ENCODE results near the gene TLE4. TPM values are rescaled to one million over a fixed set of nuclear protein-coding genes. Genes with fewer than 3 reads are reported as not detected.

The TLE4 gene
- total and polyA plus RNA-seq, 4 experiments from 2014 or later = 27.9 to 101 (median 72.2) TPM

DNA sequence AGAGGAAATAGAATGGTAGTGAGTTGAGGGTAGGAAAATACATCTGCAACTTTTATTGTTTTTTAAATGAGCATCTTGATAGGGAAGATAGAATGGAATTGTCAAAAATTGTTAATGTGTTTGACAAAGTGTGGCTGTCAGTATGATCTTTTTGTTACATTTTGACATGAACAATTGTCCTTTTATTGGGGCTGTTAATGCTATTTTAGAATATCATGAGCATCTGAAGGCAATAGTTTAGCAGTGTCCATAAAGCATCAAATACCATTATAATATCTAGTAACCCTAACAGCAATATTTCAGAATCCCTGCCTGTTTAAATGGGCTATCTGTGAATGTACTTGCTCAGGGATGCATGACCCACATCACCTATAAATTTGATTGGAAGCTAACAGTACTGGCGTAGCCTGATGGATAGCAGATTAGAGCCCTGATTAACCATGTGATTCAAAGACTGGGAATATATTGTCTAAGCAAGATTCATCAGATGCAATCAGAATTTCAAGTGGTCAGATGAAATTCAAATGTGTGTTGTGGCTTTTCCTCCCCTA lies 37.8 kb downstream of the TLE4 start:
- H3K4me3 ChIP-seq (ENCODE audit: low read length in 2 of 2) = no peak overlapping the region
- peaks cover 10% of the 10 kb centered on the region for H3K4me1 ChIP-seq (ENCODE audit: insufficient read depth, low read length)
- Mint-ChIP-seq H3K27me3 (no peaks in the 10 kb centered on the region), H3K9me3 (peaks cover 0 to 7% (median 2%) of the 10 kb centered on the region in 8 donors), H3K4me1 (peaks cover 37 to 69% (median 52%) of the 10 kb centered on the region in 4 donors), H3K4me3 (peak overlapping the region in 1 of 8 donors; percentile 12), H3K27ac (peak overlapping the region in 1 of 7 donors; percentile 77), H3K36me3 (peaks cover 16 to 20% of the 10 kb centered on the region in 2 donors)
- intact Hi-C loops (cut with micrococcal nuclease) = no loop called here
- H3K27me3 ChIP-seq (ENCODE audit: insufficient read depth, low read length) = no peaks in the 10 kb centered on the region
- H3K9me3 ChIP-seq (ENCODE audit: control insufficient read depth in 1 of 2, low read length in 2 of 2) = no peaks in the 10 kb centered on the region
- no peaks in the 10 kb centered on the region for H3K36me3 ChIP-seq (ENCODE audit: insufficient read depth, low read length)
- no peak for DNase-seq
- POLR2A ChIA-PET (ENCODE audit: partially characterized antibody) = interaction anchor here (1.3 to 1.7 kb wide), 2 partner anchors 15 to 38 kb away, joined by 5 read pairs; partner anchors contain the start of gene TLE4
- no peak overlapping the region for H3K27ac ChIP-seq (ENCODE audit: low read depth, low read length)
- CTCF ChIA-PET (ENCODE audit: partially characterized antibody) = no interaction called here

DNA sequence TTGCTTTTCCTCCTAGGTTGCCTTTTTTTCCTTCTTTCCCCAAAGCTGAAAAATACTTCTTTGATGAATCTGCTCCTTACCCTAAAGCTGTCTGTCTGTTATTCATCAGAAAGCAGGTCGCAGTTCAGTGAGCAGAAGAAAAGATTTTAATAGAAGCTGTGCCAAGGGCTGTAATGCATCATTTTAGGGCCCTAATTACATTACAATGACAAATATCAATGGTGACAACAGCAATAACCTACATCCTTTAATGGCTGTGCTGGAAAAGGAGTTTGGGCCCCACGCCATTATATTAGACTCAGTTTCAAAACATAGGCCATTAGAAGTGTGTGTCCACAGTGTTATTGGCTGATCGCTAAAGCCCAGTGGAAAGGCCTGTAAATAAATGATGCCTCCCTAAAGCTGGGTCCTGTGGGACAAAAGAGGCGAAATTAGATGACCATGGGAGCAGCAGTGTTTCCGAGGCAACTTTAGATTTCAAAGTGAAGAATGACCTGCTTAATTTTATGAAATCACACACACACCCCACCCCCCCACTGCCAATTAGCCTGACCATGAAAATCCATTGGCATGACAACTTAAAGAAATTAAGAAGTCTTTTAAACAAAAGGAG lies 38.4 kb downstream of the TLE4 start:
- Mint-ChIP-seq H3K27me3 (no peaks in the 10 kb centered on the region), H3K4me3 (no peak overlapping the region), H3K9me3 (peaks cover 0 to 7% (median 2%) of the 10 kb centered on the region in 8 donors), H3K36me3 (peaks cover 19 to 20% of the 10 kb centered on the region in 2 donors), H3K27ac (peak overlapping the region in 2 of 7 donors; percentile 29 to 77), H3K4me1 (peaks cover 41 to 69% (median 56%) of the 10 kb centered on the region in 4 donors)
- no peak for DNase-seq
- ChIA-PET POLR2A (ENCODE audit: partially characterized antibody) (interaction anchor here (1.2 to 1.7 kb wide), 2 partner anchors 14 to 28 kb away, joined by 4 to 5 read pairs; no protein-coding TSS in a partner anchor), CTCF (ENCODE audit: partially characterized antibody) (no interaction called here)
- H3K36me3 ChIP-seq (ENCODE audit: insufficient read depth, low read length) = no peaks in the 10 kb centered on the region
- H3K4me3 ChIP-seq (ENCODE audit: low read length in 2 of 2) = no peak overlapping the region
- H3K4me1 ChIP-seq (ENCODE audit: insufficient read depth, low read length) = peaks cover 4% of the 10 kb centered on the region
- no peak overlapping the region for H3K27ac ChIP-seq (ENCODE audit: low read depth, low read length)
- H3K9me3 ChIP-seq (ENCODE audit: control insufficient read depth in 1 of 2, low read length in 2 of 2) = no peaks in the 10 kb centered on the region
- intact Hi-C loops (cut with micrococcal nuclease) = no loop called here
- H3K27me3 ChIP-seq (ENCODE audit: insufficient read depth, low read length) = no peaks in the 10 kb centered on the region

DNA sequence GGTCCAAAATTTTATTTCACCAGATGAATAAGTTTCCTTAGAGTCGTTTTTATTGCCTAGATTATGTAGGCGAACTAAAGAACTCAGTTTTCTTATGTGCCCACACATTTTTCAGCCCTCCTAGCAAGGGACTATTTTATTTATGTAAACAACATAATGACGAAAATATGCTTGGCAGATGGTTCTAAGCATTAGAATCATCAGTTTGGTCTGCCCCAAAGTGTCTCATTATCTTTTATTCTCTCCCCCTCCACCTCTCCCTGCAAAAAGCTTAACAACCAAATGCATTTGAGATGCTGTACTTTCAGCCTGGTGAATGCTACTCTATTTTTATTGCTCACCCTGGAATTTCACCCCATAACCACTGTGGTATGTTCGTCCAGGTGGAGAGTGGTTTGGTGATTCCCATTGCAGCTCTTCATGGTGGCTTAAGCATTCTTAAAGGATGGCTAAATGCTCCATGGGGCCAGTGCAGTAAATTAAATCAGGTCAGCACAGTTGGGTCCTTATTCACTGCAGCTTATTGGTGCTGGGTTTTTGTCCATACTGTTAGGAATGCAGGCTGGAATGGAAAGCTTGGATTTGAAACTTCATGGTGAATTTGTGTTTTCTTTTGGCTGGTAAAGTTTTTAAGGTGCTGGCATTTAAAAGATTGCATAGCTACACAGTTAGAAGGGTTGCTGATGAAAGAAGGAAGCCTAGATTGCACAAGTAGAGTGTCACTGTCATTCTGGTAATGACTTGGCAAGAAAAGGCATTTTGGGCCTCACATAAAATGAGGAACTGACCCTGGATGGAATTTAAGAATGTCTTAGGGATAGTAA lies 39.2 kb downstream of the TLE4 start:
- Mint-ChIP-seq H3K27me3 (no peaks in the 10 kb centered on the region), H3K27ac (peak overlapping the region in 2 of 7 donors; percentile 15 to 66), H3K36me3 (peaks cover 20 to 21% of the 10 kb centered on the region in 2 donors), H3K4me3 (no peak overlapping the region), H3K9me3 (peaks cover 0 to 7% (median 2%) of the 10 kb centered on the region in 8 donors), H3K4me1 (peaks cover 41 to 69% (median 57%) of the 10 kb centered on the region in 4 donors)
- Histone ChIP-seq H3K4me3 (ENCODE audit: low read length in 2 of 2) (no peak overlapping the region), H3K27ac (ENCODE audit: low read depth, low read length) (no peak overlapping the region), H3K4me1 (ENCODE audit: insufficient read depth, low read length) (peaks cover 4% of the 10 kb centered on the region), H3K9me3 (ENCODE audit: control insufficient read depth in 1 of 2, low read length in 2 of 2) (no peaks in the 10 kb centered on the region), H3K36me3 (ENCODE audit: insufficient read depth, low read length) (no peaks in the 10 kb centered on the region), H3K27me3 (ENCODE audit: insufficient read depth, low read length) (no peaks in the 10 kb centered on the region)
- DNase-seq = no peak
- POLR2A ChIA-PET (ENCODE audit: partially characterized antibody) = interaction anchor here (1.2 to 1.7 kb wide), 2 partner anchors 13 to 29 kb away, joined by 4 to 5 read pairs; no protein-coding TSS in a partner anchor
- CTCF ChIA-PET (ENCODE audit: partially characterized antibody) = no interaction called here
- intact Hi-C loops (cut with micrococcal nuclease) = no loop called here

DNA sequence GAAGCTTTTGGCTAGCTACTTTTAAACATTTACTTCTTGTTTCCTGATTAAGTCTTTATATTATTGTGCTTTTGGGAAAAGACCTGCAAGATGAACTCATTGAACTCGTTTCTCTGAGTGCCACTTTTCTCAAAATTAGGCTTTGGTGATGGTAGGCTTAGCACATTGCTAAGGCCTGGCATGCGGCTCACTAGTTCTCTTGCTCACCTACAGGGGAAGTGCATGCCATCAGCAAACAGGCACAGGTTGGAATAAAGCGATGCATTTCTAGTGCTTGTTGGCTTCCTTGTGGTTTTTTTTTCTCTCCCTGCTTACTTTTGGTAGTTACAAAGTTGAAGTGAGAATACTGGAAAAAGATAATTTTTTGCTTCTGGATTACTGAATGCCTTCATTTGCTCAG lies 41.4 kb downstream of the TLE4 start:
- H3K27ac ChIP-seq (ENCODE audit: low read depth, low read length) = no peak overlapping the region
- Mint-ChIP-seq H3K36me3 (peaks cover 7 to 25% of the 10 kb centered on the region in 2 donors), H3K4me1 (peaks cover 44 to 74% (median 62%) of the 10 kb centered on the region in 4 donors), H3K4me3 (no peak overlapping the region), H3K9me3 (no peaks in the 10 kb centered on the region), H3K27ac (peak overlapping the region in 2 of 7 donors; percentile 3 to 38), H3K27me3 (no peaks in the 10 kb centered on the region)
- ChIA-PET POLR2A (ENCODE audit: partially characterized antibody) (interaction anchor here (1.1 kb wide), 1 partner anchor 41 kb away, joined by 3 read pairs; the partner anchor contains the start of gene TLE4), CTCF (ENCODE audit: partially characterized antibody) (interaction anchor here (1.3 kb wide), 1 partner anchor 10 kb away, joined by 3 read pairs; no protein-coding TSS in a partner anchor)
- intact Hi-C loops (cut with micrococcal nuclease) = no loop called here
- no peak overlapping the region for H3K4me3 ChIP-seq (ENCODE audit: low read length in 2 of 2)
- H3K36me3 ChIP-seq (ENCODE audit: insufficient read depth, low read length) = no peaks in the 10 kb centered on the region
- no peak for DNase-seq
- H3K4me1 ChIP-seq (ENCODE audit: insufficient read depth, low read length) = peaks cover 4% of the 10 kb centered on the region
- H3K9me3 ChIP-seq (ENCODE audit: control insufficient read depth in 1 of 2, low read length in 2 of 2) = no peaks in the 10 kb centered on the region
- H3K27me3 ChIP-seq (ENCODE audit: insufficient read depth, low read length) = no peaks in the 10 kb centered on the region

DNA sequence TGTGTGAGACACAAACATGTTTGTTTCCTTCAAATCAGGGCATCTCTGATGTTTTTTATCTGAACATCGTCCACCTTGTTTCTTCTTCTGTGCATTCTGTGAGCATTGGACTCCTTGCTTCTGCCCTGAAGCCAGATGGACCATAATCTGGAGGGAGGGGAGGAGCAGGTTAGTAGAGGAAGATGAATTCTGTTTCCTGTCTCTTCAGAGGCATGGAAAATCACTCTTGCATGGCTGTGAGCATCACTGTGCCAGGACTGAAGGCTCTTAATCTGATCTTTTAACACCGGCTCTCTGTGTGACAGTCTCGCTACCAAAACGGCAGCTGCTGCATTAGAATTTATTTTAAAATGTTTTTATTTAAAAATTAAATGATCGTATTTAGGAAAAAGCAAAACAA lies 43.3 kb downstream of the TLE4 start:
- Mint-ChIP-seq H3K36me3 (peaks cover 11 to 25% of the 10 kb centered on the region in 2 donors), H3K4me3 (no peak overlapping the region), H3K27me3 (no peaks in the 10 kb centered on the region), H3K4me1 (peaks cover 43 to 76% (median 62%) of the 10 kb centered on the region in 4 donors), H3K27ac (peak overlapping the region in 3 of 7 donors; percentile 26 to 75 (median 75)), H3K9me3 (no peaks in the 10 kb centered on the region)
- no peak overlapping the region for H3K27ac ChIP-seq (ENCODE audit: low read depth, low read length)
- intact Hi-C loops (cut with micrococcal nuclease) = no loop called here
- no peak for DNase-seq
- peaks cover 4% of the 10 kb centered on the region for H3K4me1 ChIP-seq (ENCODE audit: insufficient read depth, low read length)
- H3K27me3 ChIP-seq (ENCODE audit: insufficient read depth, low read length) = no peaks in the 10 kb centered on the region
- H3K4me3 ChIP-seq (ENCODE audit: low read length in 2 of 2) = no peak overlapping the region
- ChIA-PET CTCF (ENCODE audit: partially characterized antibody) (no interaction called here), POLR2A (ENCODE audit: partially characterized antibody) (interaction anchor here (1.5 kb wide), 1 partner anchor 9 kb away, joined by 3 read pairs; no protein-coding TSS in a partner anchor)
- H3K36me3 ChIP-seq (ENCODE audit: insufficient read depth, low read length) = no peaks in the 10 kb centered on the region
- H3K9me3 ChIP-seq (ENCODE audit: control insufficient read depth in 1 of 2, low read length in 2 of 2) = no peaks in the 10 kb centered on the region

DNA sequence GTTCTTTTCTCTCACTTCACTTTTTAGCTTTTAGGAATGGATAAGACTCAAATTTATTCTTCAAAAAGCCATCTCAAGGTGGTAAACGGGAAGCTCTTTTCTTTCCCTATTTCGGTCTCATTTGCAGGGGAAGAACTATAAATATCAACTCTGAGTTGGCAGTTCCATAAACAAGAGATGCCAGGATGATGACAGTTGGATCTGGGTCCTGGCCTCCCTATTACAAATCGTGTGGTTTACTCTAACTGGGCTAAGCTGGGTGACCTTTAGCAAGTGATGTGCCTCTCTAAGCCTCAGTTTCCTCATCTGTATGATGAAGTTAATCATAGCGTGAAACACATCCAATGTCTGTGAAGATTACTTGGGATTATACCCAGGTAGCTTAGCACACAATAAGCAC lies 44.2 kb downstream of the TLE4 start:
- ChIA-PET POLR2A (ENCODE audit: partially characterized antibody) (interaction anchor here (1.0 to 1.5 kb wide), 2 partner anchors 8 to 45 kb away, joined by 3 read pairs; partner anchors contain the start of gene TLE4), CTCF (ENCODE audit: partially characterized antibody) (interaction anchor here (1.3 kb wide), 1 partner anchor 11 kb away, joined by 3 read pairs; no protein-coding TSS in a partner anchor)
- intact Hi-C loops (cut with micrococcal nuclease) = no loop called here
- Mint-ChIP-seq H3K4me1 (peaks cover 40 to 75% (median 63%) of the 10 kb centered on the region in 4 donors), H3K36me3 (peaks cover 11 to 25% of the 10 kb centered on the region in 2 donors), H3K27ac (peak overlapping the region in 2 of 7 donors; percentile 5 to 65), H3K4me3 (no peak overlapping the region), H3K9me3 (no peaks in the 10 kb centered on the region), H3K27me3 (no peaks in the 10 kb centered on the region)
- Histone ChIP-seq H3K36me3 (ENCODE audit: insufficient read depth, low read length) (no peaks in the 10 kb centered on the region), H3K4me3 (ENCODE audit: low read length in 2 of 2) (no peak overlapping the region), H3K27ac (ENCODE audit: low read depth, low read length) (no peak overlapping the region), H3K4me1 (ENCODE audit: insufficient read depth, low read length) (peaks cover 4% of the 10 kb centered on the region), H3K9me3 (ENCODE audit: control insufficient read depth in 1 of 2, low read length in 2 of 2) (no peaks in the 10 kb centered on the region), H3K27me3 (ENCODE audit: insufficient read depth, low read length) (no peaks in the 10 kb centered on the region)
- no peak for DNase-seq
